GM19395 (cell line): Measurements from ENCODE around the gene GABRG3.
"Not testable (repeated sequence)": the region's sequence is repeated elsewhere in the genome, so short reads cannot be mapped to it uniquely, and the experiment has no call there.

Experiments used
- ATAC-seq: cut with Tn5 transposase; IDR thresholded peaks from one replicate; pipeline ENCODE4 v1.9.1; 2021; ENCODE audit warnings: mild to moderate bottlenecking, moderate library complexity; ENCODE audit not compliant: unreplicated experiment

GABRG3 gene

DNA sequence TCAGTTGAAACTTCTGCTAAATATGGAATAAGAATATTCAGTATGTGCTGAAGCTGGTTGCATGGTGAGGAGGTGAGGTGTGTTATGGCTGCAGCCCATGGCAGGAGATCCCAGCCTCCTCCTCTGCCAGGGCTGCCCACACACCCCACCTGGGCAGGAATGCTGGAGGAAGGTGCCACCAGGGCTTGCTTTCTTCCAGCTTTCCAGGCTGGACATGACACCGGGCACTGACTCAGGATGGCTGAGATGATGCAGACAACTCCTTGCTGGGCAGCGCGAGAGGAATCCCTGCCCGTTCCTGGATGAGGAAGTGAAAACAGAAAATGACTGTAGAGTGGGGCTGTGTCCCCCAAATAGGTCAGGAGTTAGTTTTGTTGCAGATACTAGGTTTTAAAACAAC lies 14.1 kb downstream of the GABRG3 start:
- ATAC-seq, result no peak

GRCh38 chr15:26996250-26996649 lies 25.3 kb downstream of the GABRG3 start:
- ATAC-seq, result no peak

GRCh38 chr15:27003003-27003402 lies 32.0 kb downstream of the GABRG3 start:
- ATAC-seq, result not testable (repeated sequence)

- not testable (repeated sequence) for ATAC-seq
Observed at GRCh38 chr15:27004226-27004625, 33.2 kb downstream of the GABRG3 start.

DNA sequence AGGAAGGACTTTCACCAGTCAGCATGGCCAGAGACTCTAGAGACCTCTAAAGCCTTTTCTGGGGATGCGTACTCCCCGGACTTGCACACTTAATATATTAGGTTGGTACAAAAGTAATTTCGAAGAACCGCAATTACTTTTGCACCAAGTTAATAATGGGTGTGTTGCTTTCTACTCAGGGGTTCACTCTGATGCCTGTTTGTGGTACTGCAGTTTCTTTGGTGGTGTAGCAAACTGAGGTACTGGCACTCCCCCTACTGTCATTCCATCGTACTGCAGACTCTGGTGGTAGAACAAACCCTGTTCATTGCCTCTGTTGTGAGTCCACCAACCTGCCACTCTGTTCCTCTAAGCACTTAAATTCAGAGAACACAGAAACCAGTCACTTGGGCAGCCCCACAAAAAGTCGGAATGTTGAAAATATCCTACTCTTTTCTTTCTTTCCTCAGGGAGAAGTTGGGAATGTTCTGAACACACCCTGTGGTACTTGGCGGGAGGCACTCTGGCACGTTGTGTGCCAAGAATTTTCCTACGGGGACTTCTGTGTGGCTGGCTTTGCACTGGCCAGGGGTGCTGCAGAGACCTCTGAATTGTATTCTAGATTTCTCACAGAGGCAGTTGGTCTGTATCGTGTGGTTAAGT lies 46.3 kb downstream of the GABRG3 start:
- ATAC-seq, result no peak

DNA sequence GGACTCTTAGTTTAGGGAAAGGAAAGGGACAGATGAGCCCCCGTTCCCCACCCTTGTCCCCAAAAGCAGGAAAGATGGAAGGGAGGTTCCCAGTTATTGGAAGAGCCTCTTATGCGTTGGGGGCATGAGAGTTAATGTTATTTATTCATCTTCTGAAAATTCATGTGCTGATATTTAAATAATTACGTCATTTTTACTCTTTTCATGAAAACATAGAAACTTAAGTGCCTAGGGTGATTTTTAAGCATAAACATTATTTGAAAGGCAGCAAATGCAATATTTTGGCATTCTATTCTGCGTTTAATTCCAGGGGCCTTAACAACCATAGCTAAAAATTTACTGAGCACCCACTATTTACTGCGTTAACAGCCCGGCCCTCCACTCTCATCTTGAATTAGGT lies 48.7 kb downstream of the GABRG3 start:
- ATAC-seq, result no peak

GRCh38 chr15:27025481-27025966 lies 54.5 kb downstream of the GABRG3 start:
- no peak for ATAC-seq

- no peak for ATAC-seq
Observed at GRCh38 chr15:27027229-27027628, 56.2 kb downstream of the GABRG3 start.

DNA sequence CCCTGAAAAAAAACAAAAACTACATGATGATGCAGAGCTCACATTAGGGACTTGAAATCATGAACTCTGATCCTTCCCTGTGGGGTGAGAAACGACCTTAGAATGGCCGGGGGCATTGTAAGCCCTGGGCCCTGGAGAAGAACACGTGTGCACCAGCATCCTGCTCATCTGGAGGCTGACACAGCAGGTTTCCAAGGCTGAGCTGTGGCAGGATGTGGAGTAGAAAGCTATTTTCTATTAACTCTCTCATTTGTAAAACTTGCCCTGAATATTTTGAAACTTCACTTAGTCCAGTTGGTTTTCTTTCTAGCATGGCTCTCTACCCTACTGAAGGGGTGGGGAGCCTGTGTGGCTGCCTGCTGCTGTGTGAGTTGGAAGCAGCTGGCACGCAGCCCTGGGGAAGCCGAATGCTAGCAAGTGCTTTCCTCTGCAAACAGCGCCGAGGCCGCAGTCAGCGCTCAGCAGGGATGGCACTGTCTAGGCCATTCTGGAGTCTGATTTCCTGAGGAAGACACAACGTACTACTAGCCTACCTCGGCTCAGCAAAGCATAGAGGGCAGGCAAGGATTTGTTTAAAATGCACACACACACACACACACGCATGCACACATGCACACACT lies 58.0 kb downstream of the GABRG3 start:
- no peak for ATAC-seq

DNA sequence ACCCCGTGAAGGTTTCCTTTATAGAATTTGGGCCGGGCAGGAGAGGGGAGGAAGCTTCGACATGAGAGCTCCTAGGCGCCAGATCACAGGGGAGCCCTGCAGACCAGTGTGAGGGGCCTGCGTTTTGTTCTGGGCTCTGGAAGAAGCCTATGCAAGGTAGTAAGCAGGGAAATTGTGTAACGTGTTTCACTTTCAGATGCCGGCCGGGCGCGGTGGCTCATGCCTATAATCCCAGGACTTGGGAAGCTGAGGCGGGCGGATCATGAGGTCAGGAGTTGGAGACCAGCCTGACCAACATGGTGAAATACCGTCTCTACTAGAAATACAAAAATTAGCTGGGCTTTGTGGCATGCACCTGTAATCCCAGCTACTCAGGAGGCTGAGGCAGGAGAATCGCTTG lies 65.2 kb downstream of the GABRG3 start:
- no peak for ATAC-seq

GRCh38 chr15:27037501-27037900 lies 66.5 kb downstream of the GABRG3 start:
- ATAC-seq, result no peak

GRCh38 chr15:27039152-27039551 lies 68.2 kb downstream of the GABRG3 start:
- no peak for ATAC-seq

DNA sequence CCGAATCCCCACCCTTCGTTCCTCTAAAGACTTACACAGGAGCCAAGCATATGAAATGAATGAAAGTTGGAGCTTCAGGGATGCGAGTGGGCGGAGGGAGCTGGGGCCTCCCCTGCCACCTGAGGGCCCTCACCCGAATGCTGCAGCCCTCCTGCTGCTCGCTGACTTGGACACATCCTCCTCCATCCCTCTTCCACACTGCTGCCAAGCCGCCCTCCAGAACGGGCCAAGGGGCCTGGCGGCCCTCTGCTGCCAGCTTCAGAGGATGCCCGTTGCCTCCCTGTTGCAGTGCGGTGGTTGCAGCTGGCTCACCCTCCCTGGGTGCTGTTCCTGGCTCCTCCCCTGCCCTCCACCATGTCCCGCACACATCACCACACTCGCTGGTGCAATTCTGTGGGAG lies 71.2 kb downstream of the GABRG3 start:
- no peak for ATAC-seq

- ATAC-seq, result no peak
Observed at GRCh38 chr15:27042646-27043045, 71.7 kb downstream of the GABRG3 start.

- ATAC-seq, result no peak
Observed at GRCh38 chr15:27043770-27044169, 72.8 kb downstream of the GABRG3 start.

GRCh38 chr15:27045796-27046195 lies 74.8 kb downstream of the GABRG3 start:
- ATAC-seq, result no peak

DNA sequence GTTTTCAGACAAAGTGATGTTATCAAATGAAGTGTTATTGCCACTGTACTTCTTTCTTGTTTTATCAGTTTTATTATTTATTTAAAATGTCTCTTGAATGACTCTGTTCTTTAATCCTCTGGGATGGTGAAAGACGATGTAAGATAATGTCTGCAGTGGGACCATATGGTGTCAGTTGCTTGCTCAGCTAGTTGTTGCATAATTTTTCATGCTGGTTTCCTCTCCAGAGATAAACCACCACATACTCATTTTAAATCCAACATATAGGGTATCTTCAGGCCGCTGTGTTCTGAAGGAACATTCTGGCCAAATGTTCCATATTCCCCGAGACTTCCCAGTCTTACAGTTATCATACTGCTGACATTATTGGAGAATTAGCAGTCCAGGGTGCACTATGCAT lies 75.9 kb downstream of the GABRG3 start:
- no peak for ATAC-seq

DNA sequence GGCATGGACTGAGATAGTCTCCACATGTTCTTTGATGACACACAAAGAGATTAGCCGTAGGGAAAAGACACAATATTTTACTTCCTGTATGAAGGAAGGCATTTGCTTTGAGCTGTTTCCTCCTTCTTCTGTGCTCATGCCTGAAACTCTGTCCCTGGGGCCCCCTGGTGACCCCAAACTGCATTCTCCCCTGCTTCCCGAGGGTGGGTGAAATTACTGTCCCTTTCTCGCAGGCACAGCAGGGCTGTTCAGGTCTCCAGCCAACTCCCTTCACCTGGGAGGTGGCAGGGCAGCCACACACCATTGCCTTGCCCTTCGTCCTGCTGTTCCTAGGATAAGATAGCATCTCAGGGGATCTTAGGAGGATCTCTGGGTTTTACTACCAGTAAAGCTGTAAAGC lies 79.2 kb downstream of the GABRG3 start:
- no peak for ATAC-seq

DNA sequence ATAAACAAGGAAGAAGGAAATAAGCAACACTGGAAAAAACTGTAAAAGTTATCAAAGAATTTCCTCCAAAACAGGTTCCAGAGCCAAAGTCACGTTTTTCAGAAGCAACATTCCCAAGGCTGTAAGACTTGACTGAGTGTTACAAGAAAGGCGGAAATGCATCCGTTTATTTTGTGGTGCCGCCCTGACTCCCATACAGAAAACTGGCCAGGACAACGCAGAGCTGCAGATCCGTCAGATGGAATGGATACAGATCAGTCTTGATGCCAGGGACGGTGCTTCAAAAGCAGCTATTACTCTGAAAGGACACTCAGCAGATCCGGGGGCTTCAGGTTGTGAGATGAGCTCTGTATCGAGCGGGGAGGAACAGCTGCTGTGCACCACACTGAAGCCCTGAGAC lies 83.4 kb downstream of the GABRG3 start:
- ATAC-seq, result no peak

DNA sequence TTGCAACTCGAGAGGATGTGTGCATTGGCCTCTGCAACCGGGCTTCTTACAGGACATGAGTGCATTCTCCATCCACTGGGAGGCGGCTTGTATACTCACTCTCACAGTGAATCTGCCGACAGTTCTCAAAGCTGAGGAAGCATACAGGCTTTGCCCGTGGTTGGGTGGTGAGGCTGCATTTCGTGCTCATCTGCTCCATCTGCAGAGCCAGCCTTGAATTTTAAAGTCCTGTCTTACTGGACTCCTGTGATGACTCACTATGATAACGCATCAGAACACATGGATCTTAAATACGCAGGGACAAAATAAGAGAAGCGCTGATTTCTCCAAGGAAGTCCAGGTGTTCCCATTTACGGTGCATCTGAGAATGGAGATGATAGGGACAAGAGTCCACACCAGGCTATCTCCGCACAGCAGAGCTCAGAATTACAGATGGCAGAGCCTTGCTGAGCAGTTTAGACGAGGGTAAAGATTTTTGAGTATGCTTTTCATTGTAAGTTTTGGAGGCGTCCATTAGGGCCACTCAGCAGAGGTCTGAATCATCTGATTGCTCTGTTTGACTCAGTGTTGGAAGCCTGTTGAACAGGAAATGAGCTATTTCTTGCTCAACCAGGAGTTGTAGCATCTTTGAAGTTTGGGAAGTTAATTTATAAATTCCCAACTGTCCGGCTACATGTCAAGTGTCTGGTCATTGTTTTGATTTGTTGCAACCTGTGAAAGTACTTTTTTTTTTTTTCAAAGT lies 87.1 kb downstream of the GABRG3 start:
- ATAC-seq, result no peak

GRCh38 chr15:27058939-27059338 lies 88.0 kb downstream of the GABRG3 start:
- ATAC-seq, result no peak

DNA sequence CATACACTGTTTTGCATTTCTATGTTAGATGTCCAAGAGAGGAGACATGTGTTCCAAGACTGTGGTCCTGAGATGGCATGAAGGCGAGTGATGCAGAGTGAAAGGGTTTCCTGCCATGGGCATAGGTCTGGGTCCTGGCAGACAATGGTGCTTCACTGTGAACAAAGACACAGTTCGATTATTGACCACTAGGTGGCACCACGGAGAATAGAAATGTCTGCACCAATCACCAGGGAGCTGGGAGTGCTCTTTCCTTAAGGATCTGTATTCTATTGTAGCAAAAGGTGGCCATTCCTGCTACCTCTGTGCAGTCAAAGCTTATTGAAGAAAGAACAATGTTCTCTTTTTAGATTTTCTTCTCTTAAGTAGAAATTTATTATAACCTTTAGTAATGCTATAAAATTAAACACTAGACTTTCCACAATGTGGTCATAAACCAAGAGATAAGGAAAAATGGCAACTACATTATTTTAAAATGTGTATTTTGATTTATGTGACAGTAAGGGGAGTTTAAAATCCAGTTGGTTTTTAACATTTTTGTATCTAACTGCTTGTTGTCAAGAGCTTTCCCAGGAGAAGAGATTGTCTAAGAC lies 88.7 kb downstream of the GABRG3 start:
- no peak for ATAC-seq
